ENCODE measurements around the gene PHACTR3. TPM values are rescaled to one million over a fixed set of nuclear protein-coding genes. Genes with fewer than 3 reads are reported as not detected.

The PHACTR3 gene
- total and polyA plus RNA-seq, 2 experiments from 2014 or later = 0.45 to 0.61 TPM

- no peak overlapping the region for H3K4me3 ChIP-seq
- no peaks in the 10 kb centered on the region for H3F3A ChIP-seq (replicated peaks; ENCODE audit: low read depth)
- H3K79me2 ChIP-seq (replicated peaks; ENCODE audit: insufficient read depth) = no peaks in the 10 kb centered on the region
- no peak overlapping the region for H2AFZ ChIP-seq
- H3K4me2 ChIP-seq = no peak overlapping the region
- DNase-seq (ENCODE audit: low spot score) (no peak), ATAC-seq (no peak)
- Mint-ChIP-seq H3K4me3 (no peak overlapping the region), H3K4me1 (peaks cover 6% of the 10 kb centered on the region), H3K9me3 (no peaks in the 10 kb centered on the region; the same call in 2 of the 3 replicates), H3K27ac (no peak overlapping the region), H3K27me3 (ENCODE audit: insufficient read depth, low read depth, poor library complexity) (peaks cover 17% of the 10 kb centered on the region), H3K36me3 (ENCODE audit: low read depth) (no peaks in the 10 kb centered on the region)
- no peaks in the 10 kb centered on the region for H4K20me1 ChIP-seq (replicated peaks; ENCODE audit: insufficient read depth)
- H3K9me2 ChIP-seq (ENCODE audit: insufficient read depth) = no peaks in the 10 kb centered on the region
- H3K27ac ChIP-seq (ENCODE audit: low read depth) = no peak overlapping the region
- 0 out of 2 replicates have a peak, but pooled peaks cover 1% of the 10 kb centered on the region for H3K4me1 ChIP-seq (ENCODE audit: insufficient read depth)
- H3K27me3 ChIP-seq (ENCODE audit: insufficient read depth) = peaks cover 10% of the 10 kb centered on the region
- TF ChIP-seq POLR2AphosphoS5 (IDR thresholded peaks at IDR 0.05; ENCODE audit: low read depth) = no peak
- H3K36me3 ChIP-seq (ENCODE audit: insufficient read depth) = no peaks in the 10 kb centered on the region
Observed at GRCh38 chr20:59566631-59567524, 37.5 kb upstream of the PHACTR3 start.

- Mint-ChIP-seq H3K9me3 (no peaks in the 10 kb centered on the region; the same call in 2 of the 3 replicates), H3K4me1 (peaks cover 10% of the 10 kb centered on the region), H3K4me3 (no peak overlapping the region), H3K36me3 (ENCODE audit: low read depth) (no peaks in the 10 kb centered on the region), H3K27me3 (ENCODE audit: insufficient read depth, low read depth, poor library complexity) (peaks cover 19% of the 10 kb centered on the region), H3K27ac (no peak overlapping the region)
- H3K4me2 ChIP-seq = no peak overlapping the region
- DNase-seq (ENCODE audit: low spot score) = no peak
- no peaks in the 10 kb centered on the region for H3F3A ChIP-seq (replicated peaks; ENCODE audit: low read depth)
- H2AFZ ChIP-seq = no peak overlapping the region
- no peaks in the 10 kb centered on the region for H3K36me3 ChIP-seq (ENCODE audit: insufficient read depth)
- no peak for ATAC-seq
- H3K27ac ChIP-seq (ENCODE audit: low read depth) = no peak overlapping the region
- H3K79me2 ChIP-seq (replicated peaks; ENCODE audit: insufficient read depth) = no peaks in the 10 kb centered on the region
- no peaks in the 10 kb centered on the region for H4K20me1 ChIP-seq (replicated peaks; ENCODE audit: insufficient read depth)
- H3K9me2 ChIP-seq (ENCODE audit: insufficient read depth) = no peaks in the 10 kb centered on the region
- 0 out of 2 replicates have a peak, but pooled peaks cover 4% of the 10 kb centered on the region for H3K4me1 ChIP-seq (ENCODE audit: insufficient read depth)
- no peak overlapping the region for H3K4me3 ChIP-seq
- H3K27me3 ChIP-seq (ENCODE audit: insufficient read depth) = peaks cover 16% of the 10 kb centered on the region
- no peak for TF ChIP-seq ZNF114 (CRISPR knock-in tag; IDR thresholded peaks at IDR 0.05)
- TF ChIP-seq EZH2phosphoT487 (IDR thresholded peaks at IDR 0.05; ENCODE audit: unreplicated experiment) = no peak
- TF ChIP-seq ZNF462 (CRISPR knock-in tag; IDR thresholded peaks at IDR 0.05) = no peak
- no peak for TF ChIP-seq CREB1 (CRISPR knock-in tag; IDR thresholded peaks at IDR 0.05; ENCODE audit: low read depth)
- TF ChIP-seq REST (IDR thresholded peaks at IDR 0.05; ENCODE audit: unreplicated experiment) = no peak
- TF ChIP-seq NANOG (IDR thresholded peaks at IDR 0.05; ENCODE audit: borderline replicate concordance) = no peak
- TF ChIP-seq EZH2 (IDR thresholded peaks at IDR 0.05; ENCODE audit: low read depth, unreplicated experiment) = no peak
Observed at GRCh38 chr20:59567585-59568508, 36.5 kb upstream of the PHACTR3 start.
